Vagina (tissue), 2 donors: ENCODE data around the gene PDE4D.

ENCODE experiments used
- CTCF ChIP-seq, 3 experiments: fragments of 450-650 bp in 2 of 3; fragments of 200-600 bp in 1 of 3; sonication (generic) in 1 of 3; IDR thresholded peaks; one replicate each; pipeline ENCODE4 v1.5.1; 2017 to 2019; ENCODE audit warnings: antibody characterized with exemption in 3 of 3, mild to moderate bottlenecking in 2 of 3, moderate library complexity in 2 of 3
- POLR2A ChIP-seq, 2 donors: fragments of 450-650 bp; IDR thresholded peaks; one replicate each; pipeline ENCODE4 v1.6.1; 2017; ENCODE audit warnings: antibody characterized with exemption in 2 of 2, mild to moderate bottlenecking in 2 of 2, moderate library complexity in 2 of 2
- POLR2AphosphoS5 ChIP-seq, 2 donors: sonication (generic); formaldehyde crosslinking; IDR thresholded peaks; one replicate each; pipeline ENCODE4 v1.9.0; 2017; ENCODE audit warnings: antibody characterized with exemption in 2 of 2, mild to moderate bottlenecking in 2 of 2, low read depth in 1 of 2; ENCODE audit not compliant: insufficient read depth in 1 of 2

GRCh38 chr5:59003124-59003523 lies 890.4 kb downstream of the PDE4D start:
- TF ChIP-seq CTCF (IDR thresholded peaks at IDR 0.05) (no peak), POLR2A (IDR thresholded peaks at IDR 0.05) (no peak), POLR2AphosphoS5 (IDR thresholded peaks at IDR 0.05; ENCODE audit: insufficient read depth in 1 of 2, low read depth in 1 of 2) (no peak)
